Measurements from ENCODE around the gene PRDM11.

PRDM11 gene

DNA sequence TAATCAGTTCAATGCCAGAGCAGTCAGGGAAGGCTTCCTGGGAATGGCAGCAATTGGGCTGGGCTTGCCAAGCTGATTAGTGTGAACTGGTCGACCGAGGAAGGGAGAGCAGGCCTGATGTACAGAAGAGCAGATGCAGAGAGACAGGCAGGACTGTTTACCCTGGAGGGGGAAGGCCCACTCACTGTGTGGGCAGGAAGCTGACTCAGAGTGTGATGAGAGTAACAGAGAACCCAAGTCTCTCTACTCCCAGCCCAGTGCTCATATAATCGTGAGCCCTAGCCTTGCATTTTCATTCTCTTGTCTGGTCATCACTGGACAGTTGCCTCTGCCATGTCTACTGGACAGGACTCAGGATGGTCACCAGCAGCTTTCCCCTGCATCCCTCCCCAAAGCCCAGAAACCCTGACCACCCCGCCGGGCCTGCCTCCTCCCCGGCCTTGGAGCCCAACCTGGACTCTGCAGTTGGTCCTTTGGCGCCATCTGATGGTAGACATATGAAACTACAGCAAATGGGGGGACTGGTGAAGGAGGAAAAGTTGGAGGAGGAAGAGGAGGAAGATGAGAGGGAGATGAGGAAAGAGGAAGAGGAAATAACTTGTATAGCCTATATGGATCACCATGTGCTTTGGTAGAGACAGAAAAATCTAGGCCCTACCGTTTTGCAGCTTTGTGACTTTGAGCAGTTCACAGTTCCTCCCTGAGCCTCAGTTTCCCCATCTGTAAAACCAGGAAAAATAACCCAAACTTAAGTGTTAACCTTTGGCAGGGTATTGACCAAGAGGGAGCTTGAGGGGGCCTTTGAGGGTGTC, 43.4 kb upstream of the PRDM11 start:
- no peaks in the 10 kb centered on the region; the same call in 1 of the 2 replicates for H3K4me1 ChIP-seq
- H3K9me3 ChIP-seq: no peaks in the 10 kb centered on the region
- H3K27me3 ChIP-seq: no peaks in the 10 kb centered on the region

DNA sequence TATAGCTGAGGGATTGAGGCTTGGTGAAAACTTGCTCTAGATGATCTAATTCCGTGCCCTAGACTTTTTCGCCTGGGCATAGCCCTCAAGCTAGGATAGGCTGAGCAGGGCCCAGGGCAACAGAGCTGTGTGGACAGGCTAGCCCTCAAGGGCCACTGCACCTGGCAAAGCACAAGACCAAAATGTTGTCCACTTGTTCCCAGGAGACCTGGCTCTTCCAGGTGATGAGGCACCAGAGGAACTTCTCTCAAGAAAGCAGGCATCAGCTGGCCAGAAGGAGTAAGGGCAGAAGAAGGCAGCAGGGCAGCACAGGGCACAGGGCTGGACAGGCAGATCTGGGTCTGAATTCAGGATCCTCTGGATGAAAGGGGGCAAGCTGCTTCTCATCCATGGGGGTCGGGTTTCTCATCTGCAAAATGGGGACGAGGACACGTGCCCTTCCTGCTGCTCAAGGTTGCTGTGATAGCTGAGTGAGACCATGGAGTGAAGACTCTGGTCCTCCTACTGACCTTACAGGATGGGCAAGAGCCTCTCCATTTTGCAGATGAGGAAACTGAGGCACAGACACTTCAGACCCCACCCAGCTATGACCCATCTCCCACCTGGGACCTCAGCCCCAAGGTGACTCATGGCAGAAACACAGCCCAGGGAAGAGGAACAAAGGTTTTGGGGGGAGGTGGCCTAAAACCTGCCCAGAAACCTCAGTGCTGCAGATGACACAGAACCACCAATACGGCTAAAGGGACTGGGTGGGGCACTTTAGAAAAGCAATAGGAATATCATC, 42.2 kb upstream of the PRDM11 start:
- no peak for DNase-seq
- Histone ChIP-seq H3K9me3 (no peaks in the 10 kb centered on the region), H3K4me3 (ENCODE audit: low read depth, low read length) (no peak overlapping the region), H3K27me3 (no peaks in the 10 kb centered on the region), H3K36me3 (no peaks in the 10 kb centered on the region), H3K4me1 (no peaks in the 10 kb centered on the region; the same call in 1 of the 2 replicates)
- TF ChIP-seq, protein P1, sequence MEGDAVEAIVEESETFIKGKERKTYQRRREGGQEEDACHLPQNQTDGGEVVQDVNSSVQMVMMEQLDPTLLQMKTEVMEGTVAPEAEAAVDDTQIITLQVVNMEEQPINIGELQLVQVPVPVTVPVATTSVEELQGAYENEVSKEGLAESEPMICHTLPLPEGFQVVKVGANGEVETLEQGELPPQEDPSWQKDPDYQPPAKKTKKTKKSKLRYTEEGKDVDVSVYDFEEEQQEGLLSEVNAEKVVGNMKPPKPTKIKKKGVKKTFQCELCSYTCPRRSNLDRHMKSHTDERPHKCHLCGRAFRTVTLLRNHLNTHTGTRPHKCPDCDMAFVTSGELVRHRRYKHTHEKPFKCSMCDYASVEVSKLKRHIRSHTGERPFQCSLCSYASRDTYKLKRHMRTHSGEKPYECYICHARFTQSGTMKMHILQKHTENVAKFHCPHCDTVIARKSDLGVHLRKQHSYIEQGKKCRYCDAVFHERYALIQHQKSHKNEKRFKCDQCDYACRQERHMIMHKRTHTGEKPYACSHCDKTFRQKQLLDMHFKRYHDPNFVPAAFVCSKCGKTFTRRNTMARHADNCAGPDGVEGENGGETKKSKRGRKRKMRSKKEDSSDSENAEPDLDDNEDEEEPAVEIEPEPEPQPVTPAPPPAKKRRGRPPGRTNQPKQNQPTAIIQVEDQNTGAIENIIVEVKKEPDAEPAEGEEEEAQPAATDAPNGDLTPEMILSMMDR (IDR thresholded peaks at IDR 0.05; ENCODE audit: low read depth, low read length): no peak

More for the DNA sequence above, 43.4 kb upstream of the PRDM11 start:
- DNase-seq: peak; percentile 51
- H3K36me3 ChIP-seq: no peaks in the 10 kb centered on the region
- no peak overlapping the region for H3K4me3 ChIP-seq (ENCODE audit: low read depth, low read length)
- TF ChIP-seq, protein P1 (IDR thresholded peaks at IDR 0.05; ENCODE audit: low read depth, low read length): peak; percentile 81

DNA sequence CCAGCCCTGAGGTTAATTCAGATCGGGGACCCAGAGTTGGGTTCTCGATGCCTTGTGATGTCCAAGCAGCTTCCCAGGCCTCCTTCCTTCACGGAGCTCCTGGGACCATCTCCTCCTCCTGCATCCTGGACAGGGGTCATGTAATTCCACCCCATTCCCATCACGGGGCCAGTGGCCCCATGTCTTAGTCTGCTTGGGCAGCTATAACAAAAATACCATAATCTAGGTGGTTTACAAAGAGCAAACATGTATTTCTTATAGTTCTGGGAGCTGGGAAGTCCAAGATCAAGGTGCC, 41.7 kb upstream of the PRDM11 start:
- TF ChIP-seq, protein P1 (IDR thresholded peaks at IDR 0.05; ENCODE audit: low read depth, low read length): no peak
- Histone ChIP-seq H3K4me3 (ENCODE audit: low read depth, low read length) (no peak overlapping the region), H3K9me3 (no peaks in the 10 kb centered on the region), H3K27me3 (no peaks in the 10 kb centered on the region), H3K36me3 (no peaks in the 10 kb centered on the region), H3K4me1 (no peaks in the 10 kb centered on the region; the same call in 1 of the 2 replicates)
- DNase-seq: no peak

GRCh38 chr11:45105233-45105983, 41.0 kb upstream of the PRDM11 start:
- Histone ChIP-seq H3K4me1 (no peaks in the 10 kb centered on the region; the same call in 1 of the 2 replicates), H3K9me3 (no peaks in the 10 kb centered on the region), H3K4me3 (ENCODE audit: low read depth, low read length) (no peak overlapping the region), H3K27me3 (no peaks in the 10 kb centered on the region), H3K36me3 (no peaks in the 10 kb centered on the region)
- DNase-seq: peak; percentile 89
- TF ChIP-seq, protein P1 (IDR thresholded peaks at IDR 0.05; ENCODE audit: low read depth, low read length): peak; percentile 75

GRCh38 chr11:45105984-45106375, 40.5 kb upstream of the PRDM11 start:
- TF ChIP-seq, protein P1 (IDR thresholded peaks at IDR 0.05; ENCODE audit: low read depth, low read length): no peak
- Histone ChIP-seq H3K27me3 (no peaks in the 10 kb centered on the region), H3K4me1 (no peaks in the 10 kb centered on the region), H3K4me3 (ENCODE audit: low read depth, low read length) (no peak overlapping the region), H3K9me3 (no peaks in the 10 kb centered on the region), H3K36me3 (no peaks in the 10 kb centered on the region)
- DNase-seq: no peak

All from BE2C (cell line).